Endodermal cell (in vitro differentiated cells): Measurements from ENCODE around the gene MAGEA6. TPM values are rescaled to one million over a fixed set of nuclear protein-coding genes. Genes with fewer than 3 reads are reported as not detected.

Experiments
- DNase-seq: peaks from one replicate; pipeline ENCODE4 v3.0.0-alpha.2; 2017
- H3K27ac ChIP-seq: 2 replicates; pipeline ENCODE4 v1.5.1; 2013; ENCODE audit warnings: mild to moderate bottlenecking, low read depth, low read length, moderate library complexity
- H3K27me3 ChIP-seq: 2 replicates; pipeline ENCODE4 v1.6.1; 2013; ENCODE audit warnings: mild to moderate bottlenecking, low read length, moderate library complexity; ENCODE audit not compliant: insufficient read depth, control insufficient read depth, poor library complexity, severe bottlenecking
- H3K36me3 ChIP-seq: 2 replicates; pipeline ENCODE4 v1.7.0; 2013; ENCODE audit warnings: mild to moderate bottlenecking, low read length, moderate library complexity; ENCODE audit not compliant: control insufficient read depth, insufficient read depth
- H3K4me1 ChIP-seq: one replicate; pipeline ENCODE4 v1.7.0; 2013; ENCODE audit warnings: low read length; ENCODE audit not compliant: control insufficient read depth, insufficient read depth
- H3K4me3 ChIP-seq: 2 replicates; pipeline ENCODE4 v1.5.1; 2013; ENCODE audit warnings: mild to moderate bottlenecking, low read length, moderate library complexity
- H3K9ac ChIP-seq: 2 replicates; pipeline ENCODE4 v1.6.1; 2013; ENCODE audit warnings: mild to moderate bottlenecking, low read length, moderate library complexity; ENCODE audit not compliant: poor library complexity, severe bottlenecking; ENCODE audit errors: extremely low read depth
- H3K9me3 ChIP-seq: 2 replicates; pipeline ENCODE4 v1.6.1; 2013; ENCODE audit warnings: mild to moderate bottlenecking, low read length, moderate library complexity; ENCODE audit not compliant: control insufficient read depth
- H3K27ac Mint-ChIP-seq: 2 replicates; pipeline ENCODE4 v1.8.0; 2020; ENCODE audit warnings: mixed read lengths
- H3K27me3 Mint-ChIP-seq: 2 replicates; pipeline ENCODE4 v1.8.0; 2021; ENCODE audit warnings: mild to moderate bottlenecking, mixed read lengths; ENCODE audit not compliant: insufficient read depth
- H3K36me3 Mint-ChIP-seq: 2 replicates; pipeline ENCODE4 v1.8.0; 2020; ENCODE audit warnings: low read depth, mixed read lengths
- H3K4me1 Mint-ChIP-seq: 2 replicates; pipeline ENCODE4 v1.8.0; 2020; ENCODE audit warnings: mixed read lengths
- H3K4me3 Mint-ChIP-seq: 2 replicates; pipeline ENCODE4 v1.8.0; 2020; ENCODE audit warnings: mild to moderate bottlenecking, moderate library complexity, mixed read lengths
- H3K9me3 Mint-ChIP-seq: 2 replicates; pipeline ENCODE4 v1.8.0; 2020; ENCODE audit warnings: mild to moderate bottlenecking, mixed read lengths
- CTCF ChIP-seq: fragments of 200-600 bp; sonication (generic); conservative IDR thresholded peaks from 2 replicates; pipeline ENCODE4 v1.5.0; 2021; ENCODE audit warnings: antibody characterized with exemption, mild to moderate bottlenecking
- WGBS, 2 experiments: methylation state at CpG; one replicate each; pipeline versions ENCODE4 v1.1.5 to v1.1.7; 2013; ENCODE audit warnings: missing lambda C conversion rate in 2 of 2, mixed read lengths in 1 of 2; ENCODE audit not compliant: insufficient coverage in 1 of 2, insufficient read length in 1 of 2; 5-methylcytosine and 5-hydroxymethylcytosine counted together
- total RNA-seq, 2 donors: library from RNA; stranded (reverse); fragmentation: NEBNext Ultra II Directional in 1 of 2; extraction: Animal tissue kit (Norgen Biotek cat#: 25700) in 1 of 2; gene quantifications; 2 replicates in 1 of 2; 3 replicates in 1 of 2; pipeline ENCODE4 v1.2.1, GENCODE V29; 2021

The MAGEA6 gene
- total RNA-seq, 2 donors from 2014 or later = not detected

- Histone ChIP-seq H3K9ac (no peak overlapping the region), H3K27ac (no peak overlapping the region), H3K9me3 (no peaks in the 10 kb centered on the region), H3K36me3 (no peaks in the 10 kb centered on the region), H3K4me3 (no peak overlapping the region), H3K27me3 (no peaks in the 10 kb centered on the region), H3K4me1 (no peaks in the 10 kb centered on the region)
- Mint-ChIP-seq H3K27ac (no peak overlapping the region), H3K4me3 (no peak overlapping the region), H3K36me3 (no peaks in the 10 kb centered on the region), H3K27me3 (no peaks in the 10 kb centered on the region), H3K9me3 (peaks cover 39% of the 10 kb centered on the region), H3K4me1 (no peaks in the 10 kb centered on the region)
- DNase-seq = peak; percentile 72
- WGBS, 2 experiments = 51 to 100% methylated on average over 1 to 3 of the region's 6 CpGs
- TF ChIP-seq CTCF = peak; percentile 74
Measured at GRCh38 chrX:152817078-152817764, 47.7 kb upstream of the MAGEA6 start.

DNA sequence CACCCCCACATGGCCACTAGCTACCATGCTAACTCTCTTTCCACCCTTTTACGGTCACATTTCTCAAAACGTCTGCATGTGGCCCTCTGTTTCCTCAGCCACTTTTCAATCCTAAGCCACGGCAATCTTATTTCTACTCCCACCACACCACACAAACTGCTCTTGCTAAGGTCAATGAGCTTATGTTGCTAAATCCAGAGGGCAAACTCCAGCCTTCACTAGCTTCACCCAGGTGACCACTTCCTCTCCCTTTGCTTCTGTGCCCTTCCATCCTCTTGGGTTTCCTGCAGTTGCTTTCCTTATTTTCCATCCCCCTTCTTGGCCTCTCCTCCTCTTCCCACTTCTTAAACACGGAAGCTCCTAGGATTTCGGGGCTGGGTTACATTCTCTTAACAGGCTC, 44.6 kb upstream of the MAGEA6 start:
- Histone ChIP-seq H3K27me3 (no peaks in the 10 kb centered on the region), H3K4me3 (no peak overlapping the region), H3K9me3 (no peaks in the 10 kb centered on the region), H3K36me3 (no peaks in the 10 kb centered on the region), H3K4me1 (no peaks in the 10 kb centered on the region), H3K9ac (no peak overlapping the region), H3K27ac (no peak overlapping the region)
- DNase-seq = no peak
- no peak for TF ChIP-seq CTCF
- Mint-ChIP-seq H3K27ac (no peak overlapping the region), H3K27me3 (peaks cover 2% of the 10 kb centered on the region), H3K4me3 (no peak overlapping the region), H3K9me3 (peaks cover 40% of the 10 kb centered on the region), H3K36me3 (no peaks in the 10 kb centered on the region), H3K4me1 (no peaks in the 10 kb centered on the region)
- 84% methylated on average over 5 of the region's 5 CpGs; no CpG with 5 or more reads in 1 of the 2 experiments for WGBS, 2 experiments

DNA sequence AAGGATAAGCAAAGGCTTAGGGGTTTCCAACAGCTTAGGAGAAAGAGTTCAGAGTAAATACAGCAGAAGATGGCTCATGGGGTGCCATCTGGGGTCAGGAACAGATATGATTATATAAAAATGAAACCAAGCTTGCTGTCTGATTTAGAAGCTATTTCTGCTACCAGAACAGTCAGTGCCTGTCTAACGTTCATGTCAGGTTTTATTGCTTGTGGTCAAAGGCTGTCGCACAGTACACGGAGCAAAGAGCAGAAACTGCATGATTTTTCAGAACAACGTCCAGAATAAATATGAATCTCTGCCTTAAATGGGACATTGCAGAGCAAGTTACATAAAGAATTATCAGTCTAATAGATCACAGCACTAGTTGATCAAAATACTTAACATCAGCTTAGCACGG, 43.7 kb upstream of the MAGEA6 start:
- Mint-ChIP-seq H3K27me3 (peaks cover 2% of the 10 kb centered on the region), H3K9me3 (peaks cover 40% of the 10 kb centered on the region), H3K27ac (no peak overlapping the region), H3K4me1 (no peaks in the 10 kb centered on the region), H3K36me3 (no peaks in the 10 kb centered on the region), H3K4me3 (no peak overlapping the region)
- Histone ChIP-seq H3K36me3 (no peaks in the 10 kb centered on the region), H3K27ac (no peak overlapping the region), H3K9me3 (no peaks in the 10 kb centered on the region), H3K27me3 (no peaks in the 10 kb centered on the region), H3K4me3 (no peak overlapping the region), H3K4me1 (no peaks in the 10 kb centered on the region), H3K9ac (no peak overlapping the region)
- no peak for DNase-seq
- TF ChIP-seq CTCF = no peak
- WGBS, 2 experiments = 82 to 90% methylated on average over 5 of the region's 5 CpGs
